ENCODE data around the gene PDIA2.

PDIA2 gene

DNA sequence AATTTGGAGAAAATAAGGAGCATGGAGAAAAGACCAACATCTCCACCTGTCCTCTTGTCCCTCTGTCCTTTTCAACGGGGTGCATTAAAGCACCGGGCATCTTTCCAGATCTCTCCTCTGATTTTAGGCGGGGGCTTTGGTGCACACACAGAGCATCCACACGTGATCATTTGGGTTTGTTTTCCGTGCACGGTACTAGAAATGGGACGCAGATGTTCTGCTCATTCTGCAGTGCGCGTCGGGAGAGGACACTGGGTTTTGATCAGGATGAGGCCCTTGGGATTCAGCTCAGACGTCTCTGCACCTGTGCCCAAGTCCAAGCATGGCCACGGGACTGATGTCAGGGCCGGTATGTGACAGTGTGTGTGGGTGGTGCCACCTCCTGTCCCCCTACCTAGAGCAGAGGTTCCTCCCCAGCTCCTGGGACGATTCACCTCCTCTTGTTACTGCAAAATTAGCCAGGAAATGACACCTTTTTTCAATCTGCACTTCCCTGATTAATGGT lies 31.9 kb downstream of the PDIA2 start:
- Histone ChIP-seq H3K4me1 (ENCODE audit: low read length) (no peaks in the 10 kb centered on the region), H3K4me2 (ENCODE audit: low read length) (no peak overlapping the region), H4K20me1 (ENCODE audit: insufficient read depth, low read length) (peaks cover 39% of the 10 kb centered on the region), H3K27me3 (ENCODE audit: low read depth, low read length) (no peaks in the 10 kb centered on the region), H3K4me3 (ENCODE audit: low read length) (no peak overlapping the region), H3K79me2 (ENCODE audit: low read length) (peaks cover 22% of the 10 kb centered on the region), H3K27ac (ENCODE audit: low read length) (no peak overlapping the region), H3K9me3 (ENCODE audit: insufficient read depth, low read length) (no peaks in the 10 kb centered on the region), H2AFZ (ENCODE audit: low read depth, low read length) (no peak overlapping the region), H3K9ac (ENCODE audit: low read length) (no peak overlapping the region), H3K36me3 (replicated peaks; ENCODE audit: low read depth, low read length) (no peaks in the 10 kb centered on the region)
- TF ChIP-seq EZH2phosphoT487 (IDR thresholded peaks at IDR 0.05; ENCODE audit: low read depth): no peak
- TF ChIP-seq CTCF (IDR thresholded peaks at IDR 0.05; ENCODE audit: low read depth, low read length): no peak

GRCh38 chr16:316741-317464 lies 33.9 kb downstream of the PDIA2 start:
- H3K4me1 ChIP-seq (ENCODE audit: low read length): no peaks in the 10 kb centered on the region
- no peak overlapping the region for H3K9ac ChIP-seq (ENCODE audit: low read length)
- H3K36me3 ChIP-seq (replicated peaks; ENCODE audit: low read depth, low read length): no peaks in the 10 kb centered on the region
- TF ChIP-seq EZH2phosphoT487 (IDR thresholded peaks at IDR 0.05; ENCODE audit: low read depth): no peak
- TF ChIP-seq CTCF (IDR thresholded peaks at IDR 0.05; ENCODE audit: low read depth, low read length): no peak
- no peak overlapping the region for H3K27ac ChIP-seq (ENCODE audit: low read length)
- no peak overlapping the region for H3K4me3 ChIP-seq (ENCODE audit: low read length)
- H3K27me3 ChIP-seq (ENCODE audit: low read depth, low read length): no peaks in the 10 kb centered on the region
- H3K9me3 ChIP-seq (ENCODE audit: insufficient read depth, low read length): no peaks in the 10 kb centered on the region
- H2AFZ ChIP-seq (ENCODE audit: low read depth, low read length): no peak overlapping the region
- peaks cover 45% of the 10 kb centered on the region for H4K20me1 ChIP-seq (ENCODE audit: insufficient read depth, low read length)
- H3K79me2 ChIP-seq (ENCODE audit: low read length): peaks cover 38% of the 10 kb centered on the region
- H3K4me2 ChIP-seq (ENCODE audit: low read length): no peak overlapping the region

DNA sequence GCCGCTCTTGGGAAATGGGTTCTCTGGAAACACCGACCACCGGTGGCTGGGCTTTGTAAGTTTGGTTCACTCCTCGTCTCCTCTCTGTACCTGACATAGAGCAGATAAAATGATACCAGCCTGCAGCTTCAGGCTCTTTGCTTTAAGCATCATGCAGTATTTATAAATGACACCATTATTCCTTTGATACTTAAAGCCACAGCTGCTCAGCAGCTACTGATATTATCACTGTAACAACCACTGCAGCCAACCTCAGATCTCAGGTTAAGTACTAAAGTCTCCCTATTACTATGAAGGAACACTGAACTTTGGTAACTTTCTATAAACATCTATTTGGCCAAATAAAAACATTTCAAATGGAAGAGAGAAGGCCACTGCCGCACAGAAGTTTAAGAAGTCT lies 34.6 kb downstream of the PDIA2 start:
- H2AFZ ChIP-seq (ENCODE audit: low read depth, low read length): no peak overlapping the region
- peaks cover 49% of the 10 kb centered on the region for H4K20me1 ChIP-seq (ENCODE audit: insufficient read depth, low read length)
- peaks cover 44% of the 10 kb centered on the region for H3K79me2 ChIP-seq (ENCODE audit: low read length)
- no peak overlapping the region for H3K4me2 ChIP-seq (ENCODE audit: low read length)
- H3K4me1 ChIP-seq (ENCODE audit: low read length): no peaks in the 10 kb centered on the region
- no peaks in the 10 kb centered on the region for H3K9me3 ChIP-seq (ENCODE audit: insufficient read depth, low read length)
- no peaks in the 10 kb centered on the region for H3K27me3 ChIP-seq (ENCODE audit: low read depth, low read length)
- H3K4me3 ChIP-seq (ENCODE audit: low read length): no peak overlapping the region
- H3K36me3 ChIP-seq (replicated peaks; ENCODE audit: low read depth, low read length): no peaks in the 10 kb centered on the region
- no peak overlapping the region for H3K27ac ChIP-seq (ENCODE audit: low read length)
- TF ChIP-seq CTCF (IDR thresholded peaks at IDR 0.05; ENCODE audit: low read depth, low read length) (no peak), EZH2phosphoT487 (IDR thresholded peaks at IDR 0.05; ENCODE audit: low read depth) (no peak)
- no peak overlapping the region for H3K9ac ChIP-seq (ENCODE audit: low read length)

- peak; percentile 21; the same call in 1 of the 2 replicates for TF ChIP-seq CTCF (IDR thresholded peaks at IDR 0.05; ENCODE audit: low read depth, low read length)
- no peak for TF ChIP-seq EZH2phosphoT487 (IDR thresholded peaks at IDR 0.05; ENCODE audit: low read depth)
- peaks cover 51% of the 10 kb centered on the region for H4K20me1 ChIP-seq (ENCODE audit: insufficient read depth, low read length)
- no peak overlapping the region for H3K9ac ChIP-seq (ENCODE audit: low read length)
- H2AFZ ChIP-seq (ENCODE audit: low read depth, low read length): no peak overlapping the region
- no peak overlapping the region for H3K4me2 ChIP-seq (ENCODE audit: low read length)
- no peaks in the 10 kb centered on the region for H3K9me3 ChIP-seq (ENCODE audit: insufficient read depth, low read length)
- peaks cover under 1% of the 10 kb centered on the region; the same call in 1 of the 2 replicates for H3K4me1 ChIP-seq (ENCODE audit: low read length)
- no peak overlapping the region for H3K4me3 ChIP-seq (ENCODE audit: low read length)
- peaks cover 48% of the 10 kb centered on the region for H3K79me2 ChIP-seq (ENCODE audit: low read length)
- H3K36me3 ChIP-seq (replicated peaks; ENCODE audit: low read depth, low read length): no peaks in the 10 kb centered on the region
- H3K27me3 ChIP-seq (ENCODE audit: low read depth, low read length): no peaks in the 10 kb centered on the region
- no peak overlapping the region for H3K27ac ChIP-seq (ENCODE audit: low read length)
These were observed 35.7 kb downstream of the PDIA2 start for GRCh38 chr16:318628-319027.
